Activated B cell treated with CpG ODN at 0.5 μM for 24 hours (primary cell): ENCODE results near the gene PIK3R6. TPM values are rescaled to one million over a fixed set of nuclear protein-coding genes. Genes with fewer than 3 reads are reported as not detected.

ENCODE experiments used
- ATAC-seq: fragments of 200-7000 bp; cut with Tn5 transposase; one replicate; pipeline ENCODE4 v1.10.0; 2021; ENCODE audit warnings: low read depth, mild to moderate bottlenecking, moderate library complexity
- CTCF ChIA-PET: fragments of 350-600 bp; sonication (Branson Sonifier 250); formaldehyde crosslinking; loops from one replicate; lab custom pipeline; 2021; ENCODE audit warnings: antibody characterized with exemption; lab: Charles Lee
- POLR2A ChIA-PET: fragments of 350-600 bp; sonication (Branson Sonifier 250); formaldehyde crosslinking; loops from one replicate; lab custom pipeline; 2021; ENCODE audit warnings: antibody characterized with exemption; lab: Charles Lee
- DNase-seq: peaks from one replicate; pipeline ENCODE4 v3.0.0; 2022
- H3K27ac Mint-ChIP-seq: one replicate; pipeline ENCODE4 v1.8.0; 2020; ENCODE audit warnings: mixed read lengths
- H3K27me3 Mint-ChIP-seq: one replicate; pipeline ENCODE4 v1.8.0; 2021; ENCODE audit warnings: mixed read lengths
- H3K36me3 Mint-ChIP-seq: one replicate; pipeline ENCODE4 v1.8.0; 2021; ENCODE audit warnings: low read depth, mixed read lengths
- H3K4me1 Mint-ChIP-seq: one replicate; pipeline ENCODE4 v1.8.0; 2021; ENCODE audit warnings: mixed read lengths
- H3K4me3 Mint-ChIP-seq: one replicate; pipeline ENCODE4 v1.8.0; 2020; ENCODE audit warnings: mild to moderate bottlenecking, mixed read lengths
- H3K9me3 Mint-ChIP-seq: one replicate; pipeline ENCODE4 v1.8.0; 2020; ENCODE audit warnings: mixed read lengths
- CTCF ChIP-seq: fragments of 200-600 bp; IDR thresholded peaks from one replicate; pipeline ENCODE4 v1.8.0; 2022; ENCODE audit warnings: antibody characterized with exemption, mild to moderate bottlenecking
- intact Hi-C: fragments of 100-400 bp; cut with micrococcal nuclease; formaldehyde crosslinking; loops from one replicate; pipeline ENCODE4 v1.15.1; 2024
- total RNA-seq: library from RNA; stranded (reverse); gene quantifications from 2 replicates; pipeline ENCODE4 v1.2.3, GENCODE V29; 2022

PIK3R6 gene
- total RNA-seq, 1 donor from 2014 or later: 0.91 TPM

- peak overlapping the region; percentile 0 for H3K27ac Mint-ChIP-seq
- ATAC-seq: peak; percentile 55
- intact Hi-C loops: loop anchor here (1.0 kb wide), 6 partner anchors 91 to 512 kb away; partner anchors contain the start of genes MFSD6L and RPL26
- POLR2A ChIA-PET: interaction anchor here (0.8 to 1.1 kb wide), 2 partner anchors 71 to 88 kb away, joined by 3 read pairs; no protein-coding TSS in a partner anchor
- H3K27me3 Mint-ChIP-seq: no peaks in the 10 kb centered on the region
- H3K4me1 Mint-ChIP-seq: peaks cover 51% of the 10 kb centered on the region
- H3K4me3 Mint-ChIP-seq: no peak overlapping the region
- no peaks in the 10 kb centered on the region for H3K9me3 Mint-ChIP-seq
- H3K36me3 Mint-ChIP-seq: peaks cover 53% of the 10 kb centered on the region
- TF ChIP-seq CTCF: no peak
- CTCF ChIA-PET: interaction anchor here (0.6 to 3.7 kb wide), 24 partner anchors 17 to 485 kb away, joined by 3 to 34 read pairs (median 4); partner anchors contain the start of gene MFSD6L
- DNase-seq: no peak
Measured at GRCh38 chr17:8894673-8895578, 27.5 kb upstream of the PIK3R6 start.

- CTCF ChIA-PET: interaction anchor here (1.0 to 3.7 kb wide), 15 partner anchors 18 to 484 kb away, joined by 3 to 34 read pairs (median 7); partner anchors contain the start of gene MFSD6L
- Mint-ChIP-seq H3K27ac (no peak overlapping the region), H3K4me3 (no peak overlapping the region), H3K36me3 (peaks cover 59% of the 10 kb centered on the region), H3K9me3 (no peaks in the 10 kb centered on the region), H3K27me3 (no peaks in the 10 kb centered on the region), H3K4me1 (peaks cover 44% of the 10 kb centered on the region)
- ATAC-seq (no peak), DNase-seq (no peak)
- TF ChIP-seq CTCF: no peak
- POLR2A ChIA-PET: no interaction called here
- intact Hi-C loops: no loop called here
Measured at GRCh38 chr17:8894202-8894671, 26.8 kb upstream of the PIK3R6 start.

GRCh38 chr17:8893621-8894201 is 26.2 kb upstream of the PIK3R6 start:
- intact Hi-C loops: no loop called here
- ChIA-PET POLR2A (interaction anchor here (1.9 kb wide), 1 partner anchor 36 kb away, joined by 12 read pairs; no protein-coding TSS in a partner anchor), CTCF (interaction anchor here (1.0 to 3.7 kb wide), 6 partner anchors 19 to 148 kb away, joined by 5 to 34 read pairs (median 8); partner anchors contain the start of gene MFSD6L)
- Mint-ChIP-seq H3K4me1 (peaks cover 38% of the 10 kb centered on the region), H3K9me3 (no peaks in the 10 kb centered on the region), H3K27ac (no peak overlapping the region), H3K36me3 (peaks cover 59% of the 10 kb centered on the region), H3K4me3 (no peak overlapping the region), H3K27me3 (no peaks in the 10 kb centered on the region)
- TF ChIP-seq CTCF: no peak
- no peak for DNase-seq
- ATAC-seq: no peak

GRCh38 chr17:8893059-8893458 is 25.6 kb upstream of the PIK3R6 start:
- POLR2A ChIA-PET: interaction anchor here (1.5 to 1.9 kb wide), 2 partner anchors 35 to 73 kb away, joined by 5 to 12 read pairs; partner anchors contain the start of gene PIK3R5
- intact Hi-C loops: no loop called here
- ATAC-seq (no peak), DNase-seq (no peak)
- CTCF ChIA-PET: interaction anchor here (1.0 to 3.7 kb wide), 3 partner anchors 20 to 104 kb away, joined by 5 to 34 read pairs (median 6); partner anchors contain the start of gene MFSD6L
- no peak for TF ChIP-seq CTCF
- Mint-ChIP-seq H3K9me3 (no peaks in the 10 kb centered on the region), H3K4me3 (no peak overlapping the region), H3K36me3 (peaks cover 61% of the 10 kb centered on the region), H3K27me3 (no peaks in the 10 kb centered on the region), H3K4me1 (peaks cover 32% of the 10 kb centered on the region), H3K27ac (no peak overlapping the region)
